ENCODE measurements around the gene PDK4. TPM values are rescaled to one million over a fixed set of nuclear protein-coding genes. Genes with fewer than 3 reads are reported as not detected.

PDK4 gene
- 27.2 TPM for total RNA-seq

DNA sequence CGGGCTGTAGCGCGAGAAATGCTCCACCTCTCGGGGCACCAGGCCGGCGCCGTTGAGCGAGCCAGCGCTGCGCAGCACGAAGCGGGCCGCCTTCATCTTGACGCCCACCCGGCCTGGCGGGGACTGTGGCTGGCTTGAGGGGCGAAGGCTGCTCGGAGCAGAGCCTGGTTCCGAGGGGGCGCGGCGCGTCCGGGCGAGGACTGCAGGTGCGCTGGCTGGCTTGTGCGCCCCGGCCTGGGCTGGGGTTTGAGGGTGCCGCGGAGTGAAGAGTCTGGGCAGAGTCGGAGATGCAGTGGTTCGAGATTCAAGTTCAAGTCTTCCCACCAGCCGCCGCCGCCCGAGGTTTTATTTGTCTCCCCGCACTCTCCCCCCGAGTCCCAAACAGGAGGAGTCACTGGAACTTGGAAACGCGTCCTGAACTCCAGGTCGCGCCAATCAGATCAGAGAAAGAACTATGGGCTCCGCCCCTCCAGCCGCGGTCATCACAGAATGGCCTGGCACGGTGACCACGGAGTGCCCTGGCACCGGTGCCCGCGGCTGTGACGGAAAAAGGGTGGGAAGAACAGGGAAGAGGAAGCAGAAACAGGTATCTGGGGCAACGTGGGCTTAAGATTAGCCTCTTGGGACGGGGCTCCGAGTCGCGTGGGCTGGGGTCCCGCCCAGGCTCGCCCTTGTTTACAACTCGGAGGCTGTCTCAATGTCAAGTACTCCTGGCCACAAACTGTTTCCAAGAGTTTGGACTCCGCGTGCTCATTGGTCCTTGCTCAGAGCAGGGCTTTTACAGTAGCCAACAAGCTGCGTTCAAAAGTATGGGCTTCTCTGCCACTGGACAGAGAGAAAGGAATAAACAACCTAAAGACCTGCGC lies at the start of gene PDK4:
Gene PDK4, minus strand, starts transcription at position 319 of the 866 bp plus-strand sequence. Its CDS starts 223 bp downstream, at position 96.

Other genes with a start within 250 kb of the PDK4 start
- gene PON3, start 200.1 kb downstream of the PDK4 start, total RNA-seq: 1.9 TPM
- 112 TPM for gene PON2, start 161.5 kb downstream of the PDK4 start, total RNA-seq
- 7.0 TPM for gene ASB4, start 110.6 kb downstream of the PDK4 start, total RNA-seq
- gene DYNC1I1, start 176.0 kb upstream of the PDK4 start, total RNA-seq: 2.3 TPM